GM19397 (cell line): ENCODE results near the gene PCBP1.
"Not testable (repeated sequence)": the region's sequence is repeated elsewhere in the genome, so short reads cannot be mapped to it uniquely, and the experiment has no call there.

ENCODE experiments used
- ATAC-seq: cut with Tn5 transposase; IDR thresholded peaks from one replicate; pipeline ENCODE4 v1.9.1; 2021; ENCODE audit warnings: mild to moderate bottlenecking, moderate library complexity; ENCODE audit not compliant: unreplicated experiment

Gene PCBP1

DNA sequence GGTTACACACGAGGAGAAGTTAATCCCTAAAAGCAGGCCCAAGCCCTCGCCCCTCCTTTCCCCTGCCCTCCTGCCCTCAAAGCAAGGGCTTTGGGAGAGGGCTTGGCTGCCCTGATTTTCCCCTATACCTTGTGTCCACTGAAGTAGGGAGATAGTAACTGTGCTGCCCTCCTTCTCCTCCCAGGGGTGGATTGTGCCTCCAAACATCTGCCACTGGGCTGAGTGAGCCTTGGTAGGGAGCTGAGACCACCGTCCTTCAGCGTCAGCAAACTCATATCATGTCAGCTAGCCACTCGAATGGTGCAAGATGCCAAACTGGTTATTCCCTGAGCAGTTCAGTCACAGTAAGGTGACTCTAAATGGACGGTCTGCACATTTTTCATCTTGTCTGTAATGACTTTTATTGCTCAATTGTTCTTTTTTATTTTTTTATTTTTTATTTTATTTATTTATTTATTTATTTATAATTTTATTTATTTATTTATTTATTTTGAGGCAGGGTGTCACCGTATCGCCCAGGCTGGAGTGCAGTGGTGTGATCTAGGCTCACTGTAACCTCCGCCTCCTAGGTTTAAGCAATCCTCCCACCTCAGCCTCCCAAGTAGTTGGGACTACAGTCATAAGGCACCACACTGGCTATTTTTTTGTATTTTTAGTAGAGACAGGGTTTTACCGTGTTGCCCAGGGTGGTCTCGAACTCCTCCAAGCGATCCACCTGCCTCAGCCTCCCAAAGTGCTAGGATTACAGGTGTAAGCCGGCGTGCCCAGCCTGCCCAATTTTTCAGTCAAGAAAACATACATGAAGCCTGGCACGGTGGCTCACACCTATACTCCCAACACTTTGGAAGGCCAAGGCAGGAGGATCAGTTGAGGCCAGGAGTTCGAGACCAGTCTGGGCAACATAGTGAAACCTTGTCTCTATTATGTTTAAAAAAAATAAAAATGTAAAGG lies 8.7 kb downstream of the PCBP1 start:
- ATAC-seq: no peak

DNA sequence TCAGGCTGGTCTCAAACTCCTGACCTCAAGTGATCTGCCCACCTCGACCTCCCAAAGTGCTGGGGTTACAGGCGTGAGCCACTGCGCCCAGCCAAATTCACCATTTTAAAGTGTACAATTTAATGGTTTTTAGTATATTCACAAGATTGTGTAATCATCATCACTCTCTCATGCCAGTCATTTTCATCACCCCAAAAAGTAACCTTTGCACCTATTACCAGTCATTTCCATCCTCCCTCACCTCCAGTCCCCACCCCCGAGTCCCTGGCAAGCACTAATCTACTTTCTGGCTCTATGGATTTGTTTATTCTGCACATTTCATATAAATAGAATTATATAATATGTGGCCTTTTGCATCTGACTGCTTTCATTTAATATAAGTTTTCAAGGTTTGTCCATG lies 10.8 kb downstream of the PCBP1 start:
- no peak for ATAC-seq

DNA sequence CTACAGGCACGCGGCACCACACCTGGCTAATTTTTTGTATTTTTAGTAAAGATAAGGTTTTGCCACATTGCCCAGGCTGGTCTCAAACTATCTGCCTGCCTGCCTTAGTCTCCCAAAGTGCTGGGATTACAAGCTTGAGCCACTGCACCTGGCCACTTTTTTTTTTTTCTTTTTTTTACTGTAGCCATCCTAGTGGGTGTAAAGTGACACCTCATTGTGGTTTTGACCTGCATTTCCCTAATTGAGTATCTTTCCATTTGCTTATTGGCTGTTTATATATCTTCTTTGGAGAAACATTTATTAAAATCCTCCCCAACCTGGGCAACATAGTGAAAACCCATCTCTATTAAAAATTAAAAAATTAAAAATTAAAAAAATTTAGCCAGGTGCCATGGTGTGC lies 12.0 kb downstream of the PCBP1 start:
- no peak for ATAC-seq

DNA sequence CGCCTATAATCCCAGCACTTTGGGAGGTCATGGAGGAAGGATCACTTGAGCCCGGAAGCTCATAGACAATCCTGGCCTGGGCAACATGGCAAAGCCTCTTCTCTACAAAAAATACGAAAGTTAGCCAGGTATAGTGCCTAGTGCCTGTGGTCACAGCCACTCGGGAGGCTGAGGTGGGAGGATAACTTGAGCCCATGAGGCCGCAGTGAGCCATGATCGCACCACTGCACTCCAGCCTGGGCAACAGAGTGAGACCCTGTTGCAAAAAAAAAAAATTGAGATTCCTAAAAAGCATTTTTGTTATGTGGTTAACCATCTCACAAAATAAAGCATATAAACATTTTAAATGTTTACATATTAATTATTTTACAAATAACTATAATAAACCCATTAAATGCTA lies 13.9 kb downstream of the PCBP1 start:
- no peak for ATAC-seq

DNA sequence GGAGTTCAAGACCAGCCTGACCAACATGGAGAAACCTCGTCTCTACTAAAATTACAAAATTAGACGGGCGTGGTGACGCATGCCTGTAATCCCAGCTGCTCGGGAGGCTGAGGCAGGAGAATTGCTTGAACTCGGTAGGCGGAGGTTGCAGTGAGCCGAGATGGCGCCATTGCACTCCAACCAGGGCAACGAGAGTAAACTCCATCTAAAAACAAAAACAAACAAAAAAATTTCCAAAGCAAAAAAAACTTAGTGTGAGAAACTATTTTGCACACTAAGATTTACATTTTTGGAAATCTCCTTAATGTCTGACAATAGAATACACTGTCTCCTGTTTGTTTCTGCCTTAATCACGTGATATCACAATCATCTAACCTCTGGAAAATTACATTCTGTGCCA lies 14.4 kb downstream of the PCBP1 start:
- not testable (repeated sequence) for ATAC-seq

DNA sequence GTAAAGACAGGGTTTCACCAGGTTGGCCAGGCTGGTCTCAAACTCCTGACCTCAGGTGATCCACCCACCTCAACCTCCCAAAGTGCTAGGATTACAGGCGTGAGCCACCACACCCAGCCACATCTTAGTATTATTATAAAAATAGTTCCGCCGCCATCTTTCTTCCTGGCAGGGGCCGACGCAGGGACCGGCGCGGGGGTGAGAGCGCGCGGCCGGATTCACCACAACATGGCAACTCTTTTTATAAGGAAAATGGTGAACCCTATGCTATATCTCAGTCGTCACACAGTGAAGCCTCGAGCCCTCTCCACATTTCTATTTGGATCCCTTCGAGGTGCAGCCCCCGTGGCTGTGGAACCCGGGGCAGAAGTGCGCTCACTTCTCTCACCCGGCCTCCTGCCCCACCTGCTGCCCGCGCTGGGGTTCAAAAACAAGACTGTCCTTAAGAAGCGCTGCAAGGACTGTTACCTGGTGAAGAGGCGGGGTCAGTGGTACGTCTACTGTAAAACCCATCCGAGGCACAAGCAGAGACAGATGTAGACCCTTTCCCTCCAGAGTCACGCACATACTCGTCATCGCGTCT lies 15.1 kb downstream of the PCBP1 start:
- ATAC-seq: not testable (repeated sequence)

DNA sequence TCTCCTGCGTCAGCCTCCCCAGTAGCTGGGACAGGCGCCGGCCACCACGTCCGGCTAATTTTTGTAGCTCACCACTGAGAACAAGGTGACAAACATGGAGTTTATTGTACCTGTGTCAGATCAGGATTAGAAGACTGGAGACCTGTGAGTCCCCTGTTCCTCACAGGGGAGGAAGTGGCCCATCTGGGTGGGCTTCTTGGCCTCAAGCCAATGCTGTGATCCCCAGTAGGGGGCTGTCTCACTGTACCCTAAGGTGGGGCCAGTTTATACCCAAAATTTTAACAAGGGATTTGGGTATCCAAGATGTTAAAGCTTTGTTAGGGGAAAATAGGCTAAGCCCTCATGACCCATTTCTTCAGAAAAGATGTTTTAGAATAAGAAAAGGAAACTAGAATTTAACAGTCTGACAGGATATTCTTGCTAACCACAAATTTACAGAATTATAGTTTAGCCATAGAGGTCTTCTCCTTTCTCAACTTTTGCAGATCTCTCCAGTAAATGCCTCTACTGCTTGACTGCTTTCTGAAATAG lies 16.3 kb downstream of the PCBP1 start:
- no peak for ATAC-seq

DNA sequence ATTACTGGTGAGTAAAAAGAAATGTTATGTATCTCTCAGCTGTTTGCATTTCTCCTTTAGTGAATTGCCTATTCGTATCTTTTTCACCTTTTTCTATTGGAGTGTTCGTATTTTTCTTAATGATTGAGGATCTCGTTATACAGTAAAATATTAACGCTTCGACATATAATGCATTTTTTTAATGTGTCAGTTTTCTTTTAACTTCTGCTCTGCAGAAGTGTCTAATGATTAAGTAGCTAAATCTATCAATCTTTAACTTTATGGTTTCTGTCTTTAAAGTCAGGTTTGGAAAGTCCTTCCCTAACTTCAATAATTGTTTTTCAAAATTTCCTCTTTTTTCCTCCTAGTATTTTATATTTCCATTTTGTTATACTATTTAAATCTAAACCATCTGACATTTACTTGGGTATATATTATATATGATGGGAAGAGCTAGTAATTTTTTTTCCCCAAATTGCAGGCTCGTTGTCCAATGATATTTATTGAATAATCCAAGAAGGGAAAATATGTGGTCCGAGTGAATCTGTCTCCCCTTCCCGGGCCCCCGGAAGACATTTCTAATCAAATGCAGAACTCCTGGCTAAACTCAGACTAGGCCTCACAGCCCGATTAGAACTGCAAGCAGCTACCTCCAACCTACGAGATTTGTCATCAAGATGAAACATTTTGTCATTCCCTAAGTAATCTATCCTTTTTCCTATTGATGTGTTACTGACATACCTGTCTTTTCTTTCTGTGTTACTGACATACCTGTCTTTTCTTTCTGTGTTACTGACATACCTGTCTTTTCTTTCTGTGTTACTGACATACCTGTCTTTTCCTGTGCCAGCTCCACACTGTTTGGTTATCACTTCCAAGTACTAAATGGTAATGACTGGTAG lies 17.2 kb downstream of the PCBP1 start:
- ATAC-seq: no peak

DNA sequence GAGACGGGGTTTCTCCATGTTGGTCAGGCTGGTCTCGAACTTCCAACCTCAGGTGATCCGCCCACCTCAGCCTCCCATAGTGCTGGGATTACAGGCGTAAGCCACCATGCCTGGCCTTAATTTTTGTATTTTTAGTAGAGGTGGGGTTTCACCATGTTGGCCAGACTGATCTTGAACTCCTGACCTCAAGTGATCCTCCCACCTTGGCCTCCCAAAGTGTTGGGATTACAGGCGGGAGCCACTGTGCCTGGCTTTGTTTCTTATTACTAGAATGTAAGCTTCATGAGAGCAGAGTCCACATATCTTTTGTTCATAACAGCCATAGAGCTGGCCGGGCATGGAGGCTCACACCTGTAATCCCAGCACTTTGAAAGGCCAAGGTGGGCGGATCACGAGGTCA lies 18.9 kb downstream of the PCBP1 start:
- not testable (repeated sequence) for ATAC-seq

DNA sequence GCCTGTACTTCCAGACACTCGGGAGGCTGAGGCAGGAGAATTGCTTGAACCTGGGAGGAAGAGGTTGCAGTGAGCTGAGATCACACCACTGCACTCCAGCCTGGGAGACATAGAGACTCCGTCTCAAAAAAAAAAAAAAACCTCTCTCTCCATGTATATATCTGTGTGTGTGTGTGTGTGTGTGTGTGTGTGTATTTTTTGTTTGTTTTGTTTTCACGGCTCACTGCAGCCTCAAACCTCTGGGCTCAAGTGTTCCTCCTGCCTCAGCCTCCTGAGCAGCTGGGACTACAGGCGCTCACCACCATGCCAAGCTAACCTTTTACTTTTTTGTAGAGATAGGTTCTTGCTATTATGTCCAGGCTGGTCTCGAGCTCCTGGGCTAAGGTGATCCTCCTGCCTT lies 23.1 kb downstream of the PCBP1 start:
- ATAC-seq: not testable (repeated sequence)

DNA sequence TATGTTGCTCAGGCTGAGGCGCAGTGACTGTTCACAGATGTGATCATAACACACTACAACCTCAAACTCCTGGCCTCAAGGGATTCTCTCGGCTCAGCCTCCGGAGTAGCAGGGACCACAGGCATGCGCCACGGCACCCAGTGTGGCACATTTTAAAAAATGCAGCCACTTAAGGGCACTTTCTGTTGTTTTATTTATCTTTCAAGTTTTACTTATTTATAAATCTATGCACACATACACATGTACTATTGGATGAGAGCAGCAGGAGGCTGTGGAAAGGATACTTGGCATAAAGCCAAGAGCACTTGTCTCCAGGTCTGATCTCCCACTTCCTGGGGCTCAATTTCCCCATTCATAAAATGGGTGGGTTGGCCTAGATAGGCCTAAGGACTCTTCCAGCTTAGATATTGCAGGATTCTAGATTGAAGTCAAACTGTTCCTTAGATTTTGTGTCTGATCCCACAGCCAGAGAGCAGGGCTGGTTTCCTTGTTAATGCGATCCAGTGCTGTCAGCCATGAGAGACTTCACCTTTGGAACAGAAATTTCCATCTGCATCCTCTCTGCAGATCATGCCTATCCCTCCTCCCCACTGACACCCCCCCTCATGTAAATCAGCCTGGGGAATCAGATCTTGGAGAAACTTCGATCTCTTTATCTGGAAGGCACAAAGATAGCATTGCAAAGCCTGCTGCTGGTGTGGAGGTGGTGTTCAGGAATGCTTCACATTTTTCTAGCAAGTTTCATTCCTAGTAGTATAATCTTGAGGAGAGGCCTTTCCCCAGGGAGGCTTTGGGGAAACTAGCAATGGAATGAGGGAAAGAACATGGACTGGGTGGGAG lies 24.7 kb downstream of the PCBP1 start:
- no peak for ATAC-seq

DNA sequence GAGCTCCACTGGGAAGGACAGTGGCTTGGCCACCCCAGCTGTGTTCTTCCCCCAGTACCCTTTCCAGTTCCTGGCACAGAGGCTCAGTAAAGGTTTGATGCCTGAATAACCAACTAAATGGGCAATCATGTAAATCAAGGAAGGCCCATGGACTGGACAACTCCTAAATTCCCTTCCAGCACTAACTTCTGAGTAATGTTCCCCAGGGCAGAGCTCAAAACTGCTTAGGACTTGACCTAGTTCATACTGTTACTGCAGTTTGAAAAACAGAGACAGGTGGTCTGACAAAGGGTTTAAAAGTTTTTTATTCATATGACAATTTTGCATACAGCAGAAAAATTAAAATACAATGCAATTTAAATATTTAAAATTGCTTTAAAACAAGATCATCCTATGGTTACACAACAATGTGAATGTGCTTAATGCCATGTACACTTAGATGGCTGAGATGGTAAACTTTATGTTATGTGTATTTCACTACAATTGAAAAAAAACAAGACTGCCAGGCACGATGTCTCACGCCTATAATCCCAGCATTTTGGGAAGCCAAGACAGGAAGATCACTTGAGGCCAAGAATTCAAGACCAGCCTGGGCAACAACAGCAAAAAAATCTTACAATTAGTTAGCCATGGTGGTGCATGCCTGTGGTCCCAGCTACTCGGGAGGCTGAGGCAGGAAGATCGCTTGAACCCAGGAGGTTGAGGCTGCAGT lies 26.2 kb downstream of the PCBP1 start:
- no peak for ATAC-seq

DNA sequence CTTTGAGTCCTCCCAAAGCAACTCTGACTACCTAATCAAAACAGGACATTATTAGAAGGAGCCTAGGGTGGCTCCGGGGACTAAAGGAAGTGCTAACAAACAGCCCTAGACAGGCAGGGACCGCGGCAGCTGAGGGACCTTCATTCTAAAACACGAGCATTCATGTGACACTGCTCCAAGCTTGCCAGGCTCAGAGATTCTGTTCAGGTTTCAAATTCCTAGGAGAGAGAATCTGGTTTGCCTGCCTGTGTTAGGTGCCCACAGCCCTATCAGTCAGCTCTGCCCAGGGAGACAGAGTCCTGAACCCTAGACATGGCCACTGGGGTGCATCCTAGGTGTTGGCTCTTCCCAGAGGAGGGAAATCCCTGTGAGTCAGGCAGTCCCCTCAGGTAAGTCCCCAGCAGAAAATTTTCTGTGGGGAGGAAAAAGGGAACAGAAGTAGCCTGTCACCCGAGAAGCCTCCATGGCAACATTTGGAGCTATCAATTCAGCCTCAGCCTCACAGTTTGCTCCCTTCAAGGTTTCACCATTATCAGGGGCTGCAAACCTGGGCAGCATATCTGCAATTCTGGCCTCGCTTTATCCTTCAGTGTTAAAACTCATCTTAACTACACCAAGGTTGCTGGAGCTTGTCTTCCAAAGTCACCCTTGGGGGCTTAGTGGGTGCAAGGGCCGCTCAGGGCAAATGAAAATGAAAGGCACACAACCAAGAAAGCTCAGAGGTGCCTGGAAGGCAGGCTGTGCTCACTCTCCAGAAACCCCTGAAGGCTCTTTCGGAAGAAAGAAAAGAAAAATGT lies 28.6 kb downstream of the PCBP1 start:
- peak; percentile 59 for ATAC-seq

DNA sequence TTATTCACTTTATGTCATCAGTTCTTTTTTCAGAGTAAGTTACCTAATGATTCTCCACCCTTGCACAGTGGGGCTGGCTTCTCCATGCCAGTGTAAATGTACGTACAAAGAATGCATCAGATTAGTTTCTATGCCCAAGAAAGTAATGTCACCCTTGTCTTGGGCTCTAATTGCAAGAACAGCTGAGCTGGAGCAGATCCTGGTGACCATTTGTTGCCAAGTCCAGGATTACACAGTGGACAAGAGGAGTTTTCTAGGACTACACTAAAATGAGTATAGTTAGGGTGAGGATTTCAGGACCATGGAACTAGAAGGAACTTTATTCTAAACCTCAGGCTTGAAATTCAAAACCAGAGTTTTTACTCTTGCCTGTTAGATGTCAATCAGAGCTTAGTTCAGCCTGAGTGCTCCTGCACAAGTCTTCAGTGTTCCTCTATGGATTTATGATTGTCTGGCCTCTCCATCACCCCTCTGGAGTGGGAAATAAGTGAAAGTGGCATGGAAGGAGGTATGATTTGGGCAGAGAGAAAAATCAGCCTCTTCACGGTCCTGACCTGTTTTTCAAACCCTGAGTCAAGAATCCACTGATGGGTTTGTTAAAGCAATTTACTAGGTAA lies 29.8 kb downstream of the PCBP1 start:
- no peak for ATAC-seq

DNA sequence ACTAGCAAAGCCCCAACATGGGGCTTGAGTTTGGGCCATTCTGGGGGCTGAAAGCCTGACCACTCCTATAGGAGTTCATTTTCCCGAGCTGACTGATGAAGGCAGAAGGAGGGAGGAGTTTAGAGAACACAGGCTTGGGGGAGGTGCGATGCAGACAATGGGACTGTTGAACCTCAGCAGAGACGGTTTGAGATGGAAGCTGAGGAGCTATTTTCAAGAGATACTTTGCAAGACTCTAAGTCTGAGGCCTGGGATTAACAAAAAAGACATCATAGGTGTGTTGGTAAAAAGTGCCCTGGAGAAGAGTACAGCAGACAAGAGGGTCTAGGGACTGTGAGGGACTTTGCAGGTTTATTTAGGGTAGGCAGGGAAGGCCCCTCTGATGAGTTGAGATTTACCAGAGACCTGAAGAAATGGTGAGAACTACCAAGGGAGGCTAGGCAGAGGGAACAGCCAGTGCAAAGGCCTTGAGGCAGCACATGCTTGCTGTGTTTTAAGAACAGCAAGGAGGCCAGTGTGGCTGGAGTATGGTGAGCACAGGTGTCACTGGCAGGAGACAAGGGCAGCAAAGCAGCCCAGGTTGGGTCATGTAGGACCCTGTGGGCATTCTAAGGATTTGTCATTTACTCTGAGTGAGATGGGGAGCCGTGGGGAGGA lies 31.6 kb downstream of the PCBP1 start:
- ATAC-seq: no peak

DNA sequence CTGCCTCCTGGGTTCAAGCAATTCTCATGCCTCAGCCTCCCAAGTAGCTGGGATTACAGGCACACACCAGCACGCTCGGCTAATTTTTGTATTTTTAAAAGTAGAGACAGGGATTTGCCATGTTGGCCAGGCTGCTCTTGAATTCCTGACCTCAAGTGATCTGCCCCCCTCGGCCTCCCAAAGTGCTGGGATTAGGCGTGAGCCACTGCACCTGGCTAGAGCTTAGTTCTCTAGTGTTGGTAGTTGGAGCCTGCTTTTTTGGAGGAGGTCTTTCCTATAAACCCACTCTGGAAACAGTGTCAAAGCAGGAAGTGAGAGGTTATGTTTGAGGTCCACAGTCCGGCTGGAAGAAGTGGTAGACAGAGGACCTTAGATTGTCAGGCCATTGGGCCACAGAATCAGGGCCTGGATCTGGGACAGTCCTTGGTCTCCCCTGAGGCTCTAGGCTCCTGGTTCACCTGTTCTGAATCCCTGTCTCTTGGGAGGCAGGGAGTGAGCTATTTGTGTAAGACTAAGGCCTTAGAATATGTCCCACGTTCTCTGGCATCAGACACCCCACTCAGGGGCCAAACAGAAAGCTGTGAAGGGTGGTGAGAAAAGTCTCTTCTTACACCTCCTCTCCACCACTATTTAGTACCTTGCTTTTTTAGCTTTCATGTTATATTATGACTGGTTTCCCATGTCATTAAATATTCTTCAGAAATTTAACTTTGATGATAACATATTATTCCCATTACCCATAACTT lies 34.5 kb downstream of the PCBP1 start:
- no peak for ATAC-seq

DNA sequence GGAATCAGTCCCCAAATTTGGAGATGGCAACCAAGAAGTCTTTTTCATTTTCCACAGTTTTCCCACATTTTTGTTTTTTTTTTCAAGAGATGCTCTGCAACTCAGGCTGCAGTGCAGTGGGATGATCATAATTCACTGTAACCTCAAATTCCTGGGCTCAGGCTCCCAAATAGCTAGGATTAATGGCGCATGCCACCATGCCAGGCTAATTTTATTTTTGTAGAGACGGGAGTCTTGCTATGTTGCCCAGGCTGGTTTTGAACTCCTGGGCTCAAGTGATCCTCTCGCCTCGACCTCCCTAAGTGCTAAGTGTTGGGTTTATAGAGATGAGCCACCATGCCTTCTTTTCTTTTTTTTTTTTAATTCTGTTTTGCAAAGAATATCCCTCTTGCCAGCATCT lies 35.2 kb downstream of the PCBP1 start:
- no peak for ATAC-seq
